Brain microvascular endothelial cell (primary cell): Measurements from ENCODE around the gene RPRD1A.

ENCODE experiments used
- DNase-seq: peaks from one replicate; pipeline ENCODE4 v3.0.0-alpha.2; 2020
- H3K27ac ChIP-seq: fragments of 250-450 bp; sonication (Bioruptor Pico); 2 replicates; pipeline ENCODE4 v1.5.1; 2020; ENCODE audit warnings: mild to moderate bottlenecking, moderate library complexity
- H3K27me3 ChIP-seq: fragments of 250-450 bp; sonication (Bioruptor Pico); replicated peaks from 2 replicates; pipeline ENCODE4 v1.5.1; 2020; ENCODE audit warnings: mild to moderate bottlenecking
- H3K36me3 ChIP-seq: fragments of 250-450 bp; sonication (Bioruptor Pico); replicated peaks from 2 replicates; pipeline ENCODE4 v1.5.1; 2020; ENCODE audit warnings: mild to moderate bottlenecking
- H3K4me3 ChIP-seq: 2 replicates; pipeline ENCODE4 v1.5.1; 2011; ENCODE audit warnings: low read depth, mild to moderate bottlenecking, control low read depth, low read length, moderate library complexity
- CTCF ChIP-seq: IDR thresholded peaks from 2 replicates; pipeline ENCODE4 v1.5.1; 2011; ENCODE audit warnings: low read depth, mild to moderate bottlenecking, moderate library complexity, low read length, control low read depth, inconsistent platforms; ENCODE audit errors: missing control alignments
- in situ Hi-C: cut with HindIII; loops from 2 replicates; pipeline ENCODE4 v1.10.0; 2017; ENCODE audit warnings: low sequenced_read_pairs, low pct_ligation_motif_present

Gene RPRD1A

DNA sequence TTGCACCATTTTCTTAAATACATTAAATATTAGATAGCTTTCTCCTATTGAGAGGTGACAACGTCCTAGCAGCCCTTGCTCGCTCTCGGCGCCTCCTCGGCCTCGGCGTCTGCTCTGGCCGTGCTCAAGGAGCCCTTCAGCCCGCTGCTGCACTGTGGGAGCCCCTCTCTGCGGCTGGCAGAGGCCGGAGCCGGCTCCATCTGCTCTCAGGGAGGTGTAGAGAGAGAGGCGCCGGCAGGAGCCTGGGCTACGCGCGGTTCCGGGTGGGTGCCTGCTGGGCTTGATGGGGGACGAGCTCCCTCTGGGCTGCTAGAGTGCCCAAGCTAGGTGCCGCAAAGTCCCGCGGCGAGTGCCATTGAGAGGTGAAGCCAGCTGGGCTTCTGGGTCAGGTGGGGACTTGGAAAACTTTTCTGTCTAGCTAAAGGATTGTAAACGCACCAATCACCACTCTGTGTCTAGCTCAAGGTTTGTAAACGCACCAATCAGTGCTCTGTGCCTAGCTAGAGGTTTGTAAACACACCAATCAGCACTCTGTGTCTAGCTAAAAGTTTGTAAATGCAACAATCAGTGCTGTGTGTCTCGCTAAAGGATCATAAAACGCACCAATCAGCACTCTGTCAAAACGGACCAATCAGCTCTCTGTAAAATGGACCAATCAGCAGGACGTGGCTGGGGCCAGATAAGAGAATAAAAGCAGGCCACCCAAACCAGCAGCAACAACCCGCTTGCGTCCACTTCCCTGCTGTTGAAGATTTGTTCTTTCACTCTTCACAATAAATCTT, 3.1 kb downstream of the RPRD1A start:
- Histone ChIP-seq H3K27ac (no peak overlapping the region), H3K36me3 (no peaks in the 10 kb centered on the region), H3K4me3 (no peak overlapping the region), H3K27me3 (no peaks in the 10 kb centered on the region)
- no peak for TF ChIP-seq CTCF
- in situ Hi-C loops = no loop called here
- DNase-seq = no peak

- Histone ChIP-seq H3K4me3 (no peak overlapping the region), H3K27me3 (no peaks in the 10 kb centered on the region), H3K27ac (no peak overlapping the region), H3K36me3 (no peaks in the 10 kb centered on the region)
- DNase-seq = no peak
- in situ Hi-C loops = no loop called here
- TF ChIP-seq CTCF = no peak
These were observed 8.7 kb downstream of the RPRD1A start for GRCh38 chr18:36058674-36059073.

- no peak for TF ChIP-seq CTCF
- no peaks in the 10 kb centered on the region for H3K36me3 ChIP-seq
- no peak overlapping the region for H3K4me3 ChIP-seq
- no peak for DNase-seq
- no peaks in the 10 kb centered on the region for H3K27me3 ChIP-seq
- H3K27ac ChIP-seq = no peak overlapping the region
- in situ Hi-C loops = no loop called here
These were observed 15.6 kb downstream of the RPRD1A start for GRCh38 chr18:36051760-36052159.

GRCh38 chr18:36050479-36050878, 16.9 kb downstream of the RPRD1A start:
- TF ChIP-seq CTCF = no peak
- in situ Hi-C loops = no loop called here
- H3K4me3 ChIP-seq = no peak overlapping the region
- H3K27ac ChIP-seq = no peak overlapping the region
- H3K27me3 ChIP-seq = no peaks in the 10 kb centered on the region
- H3K36me3 ChIP-seq = no peaks in the 10 kb centered on the region
- DNase-seq = no peak

DNA sequence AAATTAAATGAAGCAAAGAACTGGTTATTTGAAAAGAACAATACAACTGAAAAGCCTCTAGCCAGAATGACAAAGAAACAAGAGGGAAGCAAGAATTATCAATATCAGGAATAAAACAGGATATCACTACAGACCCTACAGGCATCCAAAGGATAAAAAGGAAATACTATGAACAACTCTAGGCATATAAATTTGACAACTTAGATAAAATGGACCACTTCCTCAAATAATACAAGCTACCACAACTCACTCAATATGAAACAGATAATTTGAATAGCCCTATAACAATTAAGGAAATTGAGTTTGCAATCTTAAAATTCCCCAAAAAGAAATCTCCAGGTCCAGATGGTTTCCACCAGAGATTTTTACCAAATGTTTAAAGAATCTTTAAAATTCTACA, 19.8 kb downstream of the RPRD1A start:
- in situ Hi-C loops = no loop called here
- Histone ChIP-seq H3K36me3 (no peaks in the 10 kb centered on the region), H3K4me3 (no peak overlapping the region), H3K27me3 (no peaks in the 10 kb centered on the region), H3K27ac (no peak overlapping the region)
- no peak for DNase-seq
- TF ChIP-seq CTCF = no peak

DNA sequence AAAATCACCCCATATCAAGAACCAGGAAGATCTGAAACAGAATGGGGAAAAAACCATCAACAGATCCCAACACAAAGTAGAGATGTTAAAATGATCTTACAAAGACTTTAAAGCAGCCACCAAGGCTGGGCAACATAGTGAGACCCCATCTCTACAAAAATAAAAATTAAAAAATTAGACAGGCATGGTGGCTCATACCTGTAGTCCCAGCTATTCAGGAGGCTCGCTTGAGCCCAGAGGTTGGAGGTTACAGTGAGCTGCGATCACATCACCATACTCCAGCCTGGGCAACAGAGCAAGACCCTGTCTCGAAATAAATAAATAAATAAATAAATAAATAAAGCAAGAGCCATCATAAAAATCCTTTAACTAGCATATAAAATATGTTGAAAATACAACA, 20.5 kb downstream of the RPRD1A start:
- TF ChIP-seq CTCF = no peak
- H3K27ac ChIP-seq = no peak overlapping the region
- H3K36me3 ChIP-seq = no peaks in the 10 kb centered on the region
- no peak overlapping the region for H3K4me3 ChIP-seq
- in situ Hi-C loops = no loop called here
- DNase-seq = no peak
- no peaks in the 10 kb centered on the region for H3K27me3 ChIP-seq
